NCI-H2081 (cell line): ENCODE data around the gene ZNF135.

ENCODE experiments used
- DNase-seq, 2 experiments: peaks; one replicate each; lab custom pipeline; 2025; lab: John Stamatoyannopoulos, UW

The ZNF135 gene

GRCh38 chr19:58046856-58047255 lies 12.2 kb upstream of the ZNF135 start:
- no peak for DNase-seq

- DNase-seq, result no peak
Observed at GRCh38 chr19:58047672-58048071, 11.4 kb upstream of the ZNF135 start.

GRCh38 chr19:58052256-58052655 lies 6.8 kb upstream of the ZNF135 start:
- DNase-seq, result no peak

- no peak for DNase-seq
Observed at GRCh38 chr19:58053480-58054156, 5.5 kb upstream of the ZNF135 start.

- DNase-seq, result no peak
Observed at GRCh38 chr19:58054901-58055874, 3.9 kb upstream of the ZNF135 start.

- DNase-seq, result no peak
Observed at GRCh38 chr19:58056261-58056660, 2.8 kb upstream of the ZNF135 start.

GRCh38 chr19:58056861-58057260 lies 2.2 kb upstream of the ZNF135 start:
- no peak for DNase-seq

- no peak for DNase-seq
Observed at GRCh38 chr19:58058467-58058866, 615 bp upstream of the ZNF135 start.

- DNase-seq, result no peak
Observed at GRCh38 chr19:58059671-58060078, 593 bp downstream of the ZNF135 start.

GRCh38 chr19:58060231-58060630 lies 1.1 kb downstream of the ZNF135 start:
- DNase-seq, result no peak

- no peak for DNase-seq
Observed at GRCh38 chr19:58063712-58064111, 4.6 kb downstream of the ZNF135 start.

- no peak for DNase-seq
Observed at GRCh38 chr19:58067240-58067912, 8.3 kb downstream of the ZNF135 start.

GRCh38 chr19:58079792-58080191 lies 20.7 kb downstream of the ZNF135 start:
- DNase-seq, result no peak

- DNase-seq, result no peak
Observed at GRCh38 chr19:58083021-58083420, 23.9 kb downstream of the ZNF135 start.

- no peak for DNase-seq
Observed at GRCh38 chr19:58084596-58085347, 25.7 kb downstream of the ZNF135 start.

- DNase-seq, result no peak
Observed at GRCh38 chr19:58085348-58085875, 26.3 kb downstream of the ZNF135 start.

- DNase-seq, result no peak
Observed at GRCh38 chr19:58086825-58087710, 28.0 kb downstream of the ZNF135 start.

- DNase-seq, result no peak
Observed at GRCh38 chr19:58088521-58089052, 29.5 kb downstream of the ZNF135 start.

- no peak for DNase-seq
Observed at GRCh38 chr19:58089846-58090245, 30.8 kb downstream of the ZNF135 start.

GRCh38 chr19:58091251-58091995 lies 32.3 kb downstream of the ZNF135 start:
- DNase-seq, result no peak
